ENCODE measurements around the gene ZFP69.
"Not testable (repeated sequence)": the region's sequence is repeated elsewhere in the genome, so short reads cannot be mapped to it uniquely, and the experiment has no call there.

The ZFP69 gene

DNA sequence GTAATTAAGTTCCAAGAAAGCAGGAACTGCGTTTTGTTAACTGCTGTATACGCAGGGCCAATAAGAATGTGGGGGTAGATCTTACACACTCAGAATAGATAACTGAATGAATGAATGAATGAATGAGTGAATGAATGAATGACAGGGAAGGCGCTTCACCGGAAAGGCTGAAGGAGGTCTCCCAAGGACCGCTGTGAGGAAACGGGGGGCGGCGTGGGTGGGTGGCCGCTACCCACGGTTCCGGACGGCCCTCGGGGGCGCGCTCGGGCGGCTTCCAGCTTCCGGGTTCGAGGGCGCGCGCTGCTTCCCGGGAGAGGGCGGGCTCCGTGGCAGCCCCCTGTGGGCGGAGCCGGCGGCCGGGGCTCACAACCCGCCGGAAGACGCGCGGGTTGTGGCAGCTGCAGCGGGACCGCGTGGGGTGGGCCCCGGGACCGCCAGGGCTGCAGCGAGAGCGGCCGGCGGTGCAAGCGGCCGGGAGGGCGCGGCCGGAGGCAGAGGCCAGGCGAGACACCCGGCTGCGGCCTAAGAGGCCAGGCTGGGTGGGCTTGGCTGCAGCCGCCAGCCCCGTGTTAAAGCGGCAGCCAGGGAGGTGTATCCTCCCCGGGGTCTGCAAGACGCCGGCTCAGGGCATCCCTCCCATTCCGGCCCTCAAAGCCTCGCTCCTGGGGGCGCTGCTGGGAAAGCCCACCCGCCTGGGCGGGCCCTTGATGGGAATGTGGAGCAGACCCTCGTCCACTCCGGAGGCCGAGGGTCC is at the start of gene ZFP69:
ZFP69 (plus strand) TSS at position 367 of the 754 bp plus-strand sequence. CDS start 2,072 bp downstream, outside the sequence.
- peak; percentile 44 to 58 for DNase-seq

DNA sequence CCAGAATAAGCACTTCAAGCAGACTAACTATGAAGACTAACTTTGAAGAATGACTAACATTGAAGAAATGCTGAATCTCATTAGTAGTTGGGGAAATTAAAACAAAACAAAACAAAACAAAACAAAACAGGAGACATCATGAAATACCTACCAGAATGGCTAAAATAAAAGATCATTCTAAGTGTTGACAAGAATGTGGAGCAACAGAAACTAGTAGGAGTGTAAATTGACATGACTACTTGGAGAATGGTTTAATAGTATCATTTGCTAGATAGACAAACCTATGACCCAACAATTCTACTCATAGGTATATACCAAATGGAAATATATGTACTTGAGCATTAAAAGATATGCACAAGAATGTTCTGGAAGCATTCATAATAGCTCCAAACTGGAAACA is 45.7 kb upstream of the ZFP69 start:
- no peak for DNase-seq

DNA sequence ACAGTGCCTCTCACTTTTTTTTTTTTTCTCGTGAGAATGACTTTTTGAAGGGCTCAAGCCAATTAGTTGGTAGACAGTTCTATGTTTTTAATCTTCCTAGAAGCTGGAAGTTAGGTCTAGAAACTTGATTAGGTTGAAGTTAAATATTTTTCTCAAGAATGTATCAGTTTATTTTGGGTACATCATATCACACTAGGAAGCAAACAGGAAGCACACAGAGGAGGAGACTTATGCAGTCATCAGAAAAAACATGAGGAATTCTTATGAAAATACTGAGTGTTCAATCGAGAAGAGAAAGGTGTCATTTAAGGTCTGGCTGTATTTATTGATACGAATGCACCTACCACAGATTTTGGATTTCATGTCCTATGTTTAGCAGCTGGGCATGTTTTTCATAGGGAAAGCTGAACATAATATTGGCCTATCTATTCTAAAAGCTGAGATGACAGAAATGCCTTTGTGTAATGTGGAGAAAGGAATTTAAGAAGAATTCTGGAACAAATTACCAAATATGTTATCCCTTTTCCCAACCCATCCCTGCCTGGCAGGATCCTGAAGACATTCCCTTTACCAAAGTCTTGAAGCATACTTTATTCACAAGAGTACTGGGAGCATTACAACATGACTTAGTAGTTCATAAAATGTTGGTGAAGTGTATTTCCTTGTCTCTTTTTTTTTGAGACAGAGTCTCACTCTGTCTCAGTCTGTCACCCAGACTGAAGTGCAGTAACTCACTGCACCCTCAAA is 44.3 kb upstream of the ZFP69 start:
- no peak for DNase-seq

DNA sequence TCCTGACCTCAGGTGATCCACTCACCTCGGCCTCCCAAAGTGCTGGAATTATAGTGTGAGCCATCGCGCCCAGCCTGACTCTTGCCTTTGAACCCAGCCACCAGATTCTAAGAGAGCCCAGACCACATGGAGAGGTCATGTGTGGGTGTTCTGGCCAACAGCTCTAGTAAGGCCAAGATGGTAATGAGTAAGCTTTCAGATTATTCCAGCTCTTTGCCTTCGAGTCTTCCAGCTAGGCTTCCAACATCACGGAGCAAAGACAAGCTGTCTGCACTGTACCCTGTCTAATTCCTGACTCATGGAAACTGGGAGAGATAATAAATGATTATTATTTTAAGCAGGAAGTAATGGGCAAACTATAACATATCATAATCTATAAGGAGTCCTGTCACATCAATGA is 41.6 kb upstream of the ZFP69 start:
- DNase-seq: no peak

DNA sequence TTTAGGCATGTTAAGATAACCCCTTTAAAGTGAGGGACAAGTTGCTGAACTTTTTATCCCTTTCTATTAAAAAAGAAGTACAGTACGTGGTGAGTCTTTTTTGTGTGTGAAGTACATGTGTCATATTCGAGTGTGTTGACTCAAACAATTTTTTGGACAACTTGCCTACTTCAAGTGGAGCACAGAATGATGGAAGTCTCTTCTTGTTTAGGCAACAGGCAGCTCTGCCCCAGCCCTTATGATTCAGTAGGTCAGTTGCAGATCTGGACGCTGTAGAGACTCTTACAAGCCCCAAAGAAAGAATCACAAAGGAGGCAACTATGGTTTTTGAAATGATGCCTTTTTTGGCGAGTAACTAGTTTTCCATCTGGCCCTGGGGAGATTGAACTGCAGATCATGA is 41.2 kb upstream of the ZFP69 start:
- DNase-seq: no peak

DNA sequence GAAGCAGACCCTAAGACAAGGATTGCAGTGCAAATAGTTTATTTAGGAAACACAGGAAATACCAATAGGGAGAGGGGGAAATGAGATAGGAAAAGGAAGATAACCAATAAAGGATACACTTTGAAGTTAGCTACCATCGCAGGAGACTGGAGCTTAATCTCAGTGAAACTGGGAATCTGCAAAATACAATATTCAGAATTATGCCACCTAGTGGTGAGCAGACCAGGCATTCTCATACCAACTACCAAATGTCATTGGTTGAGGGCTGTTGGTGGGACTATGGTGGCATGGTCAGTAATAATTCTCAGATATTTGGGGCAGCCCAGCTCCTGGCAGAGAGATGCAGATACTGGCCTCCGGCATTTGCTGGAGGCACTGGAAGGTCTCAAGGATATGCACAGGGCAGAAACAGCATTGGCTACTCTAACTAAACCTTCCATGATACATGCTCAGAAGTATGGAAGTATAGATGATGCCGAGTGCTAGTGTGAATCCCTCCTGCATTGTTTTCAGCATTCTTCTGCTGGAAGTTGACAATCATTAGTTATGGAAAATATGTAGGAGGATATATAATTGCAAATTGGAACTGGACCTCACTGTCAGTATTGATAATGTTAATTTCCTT is 38.6 kb upstream of the ZFP69 start:
- peak in 1 of 2 donors; percentile 15 for DNase-seq

DNA sequence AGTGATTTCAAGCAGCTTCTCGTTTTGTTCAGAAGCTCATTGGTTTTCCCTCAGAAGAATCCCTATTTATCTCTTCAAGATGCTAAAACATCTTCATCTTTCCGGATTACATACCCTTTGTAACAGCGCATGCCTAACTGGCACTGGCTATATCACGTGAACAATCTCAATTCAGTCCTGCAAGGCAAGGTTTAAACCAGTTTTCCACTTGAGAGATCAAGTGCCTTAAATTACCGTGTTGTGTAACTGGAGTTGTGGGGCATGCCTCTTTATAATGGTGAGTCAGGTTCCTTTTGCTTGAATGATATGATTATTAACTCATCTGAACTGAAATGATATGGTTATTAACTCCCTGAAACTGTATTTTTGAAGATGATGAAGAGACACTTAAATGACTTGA is 37.8 kb upstream of the ZFP69 start:
- no peak for DNase-seq

DNA sequence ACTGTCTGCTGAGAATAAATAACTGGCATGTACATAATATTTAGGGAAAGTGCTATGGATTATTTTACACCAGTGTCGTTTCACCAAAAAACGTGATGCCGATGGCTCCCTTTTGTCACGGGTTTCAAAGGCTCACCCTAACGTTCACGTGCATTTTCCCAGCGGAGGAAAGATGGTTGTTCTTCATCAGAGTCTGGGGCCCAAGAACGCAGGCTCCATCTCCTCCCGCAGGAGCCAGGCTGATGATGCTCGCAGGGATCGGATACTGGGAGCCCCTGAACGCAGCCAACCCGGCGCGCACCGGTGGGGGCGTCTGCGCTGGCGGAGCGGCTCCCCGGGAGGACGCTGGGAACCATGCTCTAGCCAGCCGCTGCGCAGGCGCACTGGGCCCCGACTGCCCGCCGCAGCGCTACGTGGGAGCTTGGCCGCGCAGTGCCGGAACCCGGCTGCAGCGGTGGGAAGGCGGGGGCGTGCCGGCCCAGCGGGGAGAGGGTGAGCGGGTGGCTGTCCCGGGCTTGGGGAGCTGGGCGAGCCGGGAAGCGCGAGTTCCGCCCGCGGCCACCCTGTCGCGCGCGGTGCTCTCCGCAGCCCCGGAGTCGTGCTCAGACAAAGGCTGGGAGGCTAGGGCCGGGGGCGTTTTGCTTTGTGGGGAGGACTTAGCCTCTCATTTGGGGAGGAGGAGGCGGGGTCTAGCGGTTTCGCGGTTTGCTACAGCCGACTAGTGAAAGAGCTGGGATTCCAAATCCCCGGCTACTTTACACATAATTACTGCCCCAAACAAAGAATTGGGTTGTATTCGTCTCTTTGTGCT is 27.2 kb upstream of the ZFP69 start, which contains the start of gene ZFP69B:
ZFP69B (plus strand) TSS at position 793 of the 811 bp plus-strand sequence. CDS start 486 bp downstream, outside the sequence.
- peak; percentile 85 to 93 for DNase-seq

DNA sequence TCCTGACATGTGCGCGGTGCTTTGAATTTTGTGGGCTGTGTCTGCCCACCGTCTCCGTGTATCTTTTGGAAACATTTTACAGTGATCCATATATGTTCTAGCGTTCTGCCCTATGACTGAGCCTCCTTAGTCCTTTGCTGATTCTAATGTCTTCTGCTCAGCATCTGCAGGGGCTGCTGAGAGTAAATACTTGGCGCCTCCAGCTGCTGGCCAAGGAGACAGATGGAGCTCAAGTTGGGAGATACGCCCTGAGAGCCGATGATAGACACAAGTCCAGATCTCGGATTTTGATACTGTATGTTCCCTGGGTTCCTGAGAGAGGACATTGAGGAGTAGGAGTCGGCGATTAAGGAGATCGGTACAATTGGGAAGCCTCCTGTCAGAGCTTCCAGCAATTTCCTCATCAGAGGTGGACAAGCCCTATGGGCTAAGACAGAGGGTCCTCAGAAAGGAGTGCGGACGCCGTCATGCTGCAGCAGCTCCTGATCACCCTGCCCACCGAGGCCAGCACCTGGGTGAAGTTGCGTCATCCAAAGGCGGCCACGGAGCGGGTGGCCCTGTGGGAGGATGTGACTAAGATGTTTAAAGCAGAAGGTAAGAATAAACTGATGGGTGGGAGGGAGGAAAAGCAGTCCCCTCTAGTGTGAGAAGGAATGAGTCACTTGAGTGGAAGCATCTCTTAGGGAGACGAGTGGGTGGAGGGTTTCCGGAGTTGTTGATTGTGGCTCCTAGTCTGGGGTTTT is 26.4 kb upstream of the ZFP69 start:
- peak; percentile 64 to 71 for DNase-seq

DNA sequence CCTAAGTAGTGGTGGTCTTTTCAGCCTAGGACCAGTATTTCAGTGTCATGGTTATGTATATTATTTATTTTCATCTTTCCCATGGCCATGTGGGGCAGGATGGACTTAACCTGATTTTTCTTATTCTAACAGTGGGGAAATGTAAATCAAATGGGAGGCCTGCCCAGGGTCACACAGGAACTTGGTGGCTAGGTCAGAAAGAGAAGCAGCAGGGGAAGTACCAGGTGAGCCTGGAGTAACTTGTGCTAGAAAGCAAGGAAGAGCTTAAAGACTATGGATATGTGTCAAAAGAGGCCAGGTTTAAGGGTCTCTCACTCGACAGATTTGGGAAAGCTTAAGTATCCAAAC is 25.9 kb upstream of the ZFP69 start:
- DNase-seq: no peak

DNA sequence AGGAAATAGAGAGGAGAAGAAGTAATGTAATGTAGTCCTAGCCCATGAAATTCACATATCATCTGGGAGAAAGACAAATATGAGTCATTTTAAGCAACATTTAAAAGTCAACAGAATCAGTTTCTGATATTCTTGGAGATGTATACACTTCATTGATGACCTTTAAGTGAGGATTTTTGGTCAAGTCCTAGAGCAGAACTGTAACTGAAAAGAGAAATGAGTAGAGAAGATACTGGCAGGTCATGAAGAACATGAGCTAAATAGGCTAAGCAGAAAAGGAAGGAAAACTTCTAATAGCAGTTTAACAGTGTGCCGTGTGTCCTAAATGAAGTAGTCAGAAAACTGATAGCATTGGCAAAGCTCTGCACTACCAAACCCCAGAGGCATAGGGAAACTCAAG is 22.2 kb upstream of the ZFP69 start:
- DNase-seq: no peak

DNA sequence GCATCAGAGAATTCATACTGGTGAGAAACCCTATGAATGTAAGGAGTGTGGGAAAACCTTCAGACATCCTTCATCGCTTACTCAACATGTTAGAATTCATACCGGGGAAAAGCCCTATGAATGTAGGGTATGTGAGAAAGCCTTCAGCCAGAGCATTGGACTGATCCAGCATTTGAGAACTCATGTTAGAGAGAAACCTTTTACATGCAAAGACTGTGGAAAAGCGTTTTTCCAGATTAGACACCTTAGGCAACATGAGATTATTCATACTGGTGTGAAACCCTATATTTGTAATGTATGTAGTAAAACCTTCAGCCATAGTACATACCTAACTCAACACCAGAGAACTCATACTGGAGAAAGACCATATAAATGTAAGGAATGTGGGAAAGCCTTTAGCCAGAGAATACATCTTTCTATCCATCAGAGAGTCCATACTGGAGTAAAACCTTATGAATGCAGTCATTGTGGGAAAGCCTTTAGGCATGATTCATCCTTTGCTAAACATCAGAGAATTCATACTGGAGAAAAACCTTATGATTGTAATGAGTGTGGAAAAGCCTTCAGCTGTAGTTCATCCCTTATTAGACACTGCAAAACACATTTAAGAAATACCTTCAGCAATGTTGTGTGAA is 14.0 kb upstream of the ZFP69 start:
- no peak for DNase-seq

DNA sequence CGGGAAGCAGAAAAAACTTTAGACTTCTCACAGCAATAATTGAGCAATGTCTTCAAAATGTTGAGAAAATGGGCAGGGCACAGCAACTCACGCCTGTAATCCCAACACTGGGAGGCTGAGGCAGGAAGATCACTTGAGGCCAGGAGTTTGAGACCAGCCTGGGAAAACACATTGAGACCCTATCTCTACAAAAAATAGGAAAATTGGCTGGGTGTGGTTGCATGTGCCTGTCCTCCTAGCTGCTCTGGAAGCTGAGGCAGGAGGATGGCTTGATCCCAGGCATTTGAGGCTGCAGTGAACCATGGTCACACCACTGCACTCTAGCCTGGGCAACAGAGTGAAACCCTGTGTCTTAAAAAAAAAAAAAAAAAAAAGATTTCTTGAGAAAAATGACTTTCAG is 7.8 kb upstream of the ZFP69 start:
- no peak for DNase-seq

DNA sequence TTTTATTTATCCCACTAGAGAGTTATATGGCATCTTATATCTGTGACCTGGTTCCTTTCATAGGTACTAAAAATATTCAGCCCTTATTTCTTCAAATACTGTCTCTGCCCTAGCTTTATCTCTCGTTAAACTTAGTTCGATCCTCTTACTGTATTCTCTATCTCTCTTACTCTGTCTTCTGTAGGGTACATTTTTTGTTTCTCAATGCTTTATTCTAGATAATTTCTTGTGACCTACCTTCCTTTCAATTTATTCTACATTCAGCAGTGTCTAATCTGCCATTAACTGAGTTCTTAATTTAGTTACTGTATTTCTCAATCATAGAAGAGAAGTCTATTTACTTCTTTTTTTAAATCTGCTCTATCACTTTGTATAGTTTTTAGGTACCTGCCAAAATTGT is 1.8 kb upstream of the ZFP69 start:
- no peak for DNase-seq

DNA sequence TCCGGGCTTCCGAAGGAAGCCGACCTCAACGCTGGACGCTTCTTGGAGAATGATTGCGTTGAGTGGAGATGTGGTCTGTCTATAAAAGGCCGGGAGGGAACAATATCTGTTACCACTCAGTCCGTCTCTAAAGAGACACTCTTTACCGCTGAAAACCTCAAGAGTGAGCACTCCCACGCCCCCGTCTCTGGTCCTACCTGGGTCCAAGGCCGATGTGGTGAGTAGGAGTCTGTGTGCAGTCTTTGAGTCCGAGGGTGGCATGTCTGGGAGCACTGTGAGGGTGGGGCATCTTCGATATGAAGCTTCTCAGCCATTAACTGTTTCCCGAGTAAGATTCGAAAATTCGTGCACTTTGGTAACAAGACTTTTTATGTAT is 576 bp downstream of the ZFP69 start:
- DNase-seq: peak in 1 of 2 donors; percentile 14

DNA sequence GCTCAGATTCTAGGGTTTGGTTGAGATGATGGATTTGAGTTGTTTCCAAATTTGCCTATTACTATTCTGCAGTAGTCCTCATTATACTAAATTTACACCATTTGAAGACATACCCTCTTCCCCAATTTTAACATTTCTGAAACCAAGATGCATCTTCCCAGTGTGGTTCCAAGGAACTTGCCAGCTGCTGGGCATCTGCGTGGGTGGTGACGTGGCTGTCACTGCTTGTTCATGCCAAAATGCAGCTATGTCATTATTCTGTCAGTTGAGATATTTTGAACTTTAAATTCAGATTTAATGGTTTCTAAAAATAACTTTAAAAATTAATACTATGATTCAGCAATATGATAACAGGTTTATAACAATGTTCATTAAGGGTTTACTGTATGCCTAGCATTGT is 1.2 kb downstream of the ZFP69 start:
- DNase-seq: no peak

DNA sequence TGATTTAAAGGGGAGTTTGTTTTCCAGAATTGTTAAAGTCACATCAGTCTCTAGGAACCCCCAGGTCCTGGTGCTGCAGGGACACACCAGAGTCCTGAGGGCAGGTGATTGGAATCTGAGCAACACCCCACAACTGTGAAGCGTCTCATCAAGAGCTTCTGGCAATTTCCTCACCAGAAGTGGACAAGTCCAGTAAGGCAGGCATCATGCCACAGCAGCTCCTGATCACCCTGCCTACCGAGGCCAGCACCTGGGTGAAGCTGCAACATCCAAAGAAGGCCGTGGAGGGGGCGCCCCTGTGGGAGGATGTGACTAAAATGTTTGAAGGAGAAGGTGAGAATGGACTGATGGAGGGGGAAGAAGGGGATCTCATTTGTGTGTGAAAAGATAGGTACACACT is 2.1 kb downstream of the ZFP69 start:
- no peak for DNase-seq

DNA sequence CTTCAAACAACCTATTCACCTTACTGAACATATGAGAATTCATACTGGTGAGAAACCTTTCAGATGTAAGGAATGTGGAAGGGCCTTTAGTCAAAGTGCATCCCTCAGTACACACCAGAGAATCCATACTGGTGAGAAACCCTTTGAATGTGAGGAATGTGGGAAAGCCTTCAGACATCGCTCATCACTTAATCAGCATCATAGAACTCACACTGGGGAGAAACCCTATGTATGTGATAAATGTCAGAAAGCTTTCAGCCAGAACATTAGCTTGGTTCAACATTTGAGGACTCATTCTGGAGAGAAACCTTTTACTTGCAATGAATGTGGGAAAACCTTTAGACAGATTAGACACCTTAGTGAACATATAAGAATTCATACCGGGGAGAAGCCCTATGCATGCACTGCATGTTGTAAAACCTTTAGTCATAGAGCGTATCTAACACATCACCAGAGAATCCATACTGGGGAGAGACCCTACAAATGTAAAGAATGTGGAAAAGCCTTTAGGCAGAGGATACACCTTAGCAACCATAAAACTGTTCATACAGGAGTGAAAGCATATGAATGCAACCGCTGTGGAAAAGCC is 18.3 kb downstream of the ZFP69 start:
- DNase-seq: no peak

DNA sequence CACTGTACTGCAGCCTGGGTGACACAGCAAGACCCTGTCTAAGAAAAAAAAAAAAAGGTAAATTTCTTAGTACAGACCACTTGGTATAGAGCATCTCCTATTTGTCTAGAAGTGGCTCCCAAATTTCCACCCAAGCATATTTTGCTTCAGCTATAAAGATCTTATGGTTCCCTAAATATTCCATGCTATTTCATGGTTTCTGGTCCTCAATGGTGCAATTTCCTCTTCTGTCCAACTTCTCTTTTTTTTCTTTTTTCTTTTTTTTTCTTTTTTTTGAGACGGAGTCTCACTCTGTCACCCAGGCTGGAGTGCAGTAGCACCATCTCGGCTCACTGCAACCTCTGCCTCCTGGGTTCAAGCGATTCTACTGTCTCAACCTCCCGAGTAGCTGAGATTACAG is 25.6 kb downstream of the ZFP69 start:
- DNase-seq: not testable (repeated sequence)

DNA sequence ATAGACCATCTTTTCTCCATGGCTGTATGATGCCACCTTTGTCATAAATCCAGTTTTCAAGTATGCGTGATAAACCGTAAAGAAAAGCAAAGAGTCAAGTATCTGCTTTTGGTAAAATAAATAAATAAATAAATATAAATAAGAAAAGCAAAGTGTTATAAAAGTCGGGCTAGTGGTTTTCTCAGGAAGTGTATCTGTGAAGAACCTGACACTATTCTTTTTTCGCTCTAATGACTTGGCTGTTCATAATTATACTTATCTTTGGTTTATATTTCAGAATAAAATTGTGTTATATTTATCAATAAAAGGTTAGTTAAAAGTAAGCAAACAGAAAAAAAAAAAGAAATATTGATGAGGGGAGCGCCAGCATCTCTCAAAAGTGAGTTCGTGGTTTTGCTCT is 30.9 kb downstream of the ZFP69 start:
- DNase-seq: no peak

Data from stimulated activated CD4-positive, alpha-beta T cell treated with anti-CD3 and anti-CD28 coated beads, Interleukin-2, amount 100 ng/mL, for 48 hours (primary cell).